Panc1 (cell line): ENCODE measurements around the gene EXOC6B.

Source experiments
- CTCF ChIP-seq: fragments of 450-650 bp; IDR thresholded peaks from 2 replicates; pipeline ENCODE4 v1.5.1; 2017; ENCODE audit warnings: mild to moderate bottlenecking
- POLR2AphosphoS5 ChIP-seq: IDR thresholded peaks from 2 replicates; pipeline ENCODE4 v1.6.1; 2012; ENCODE audit warnings: mild to moderate bottlenecking, low read depth, low read length, moderate library complexity
- REST ChIP-seq, 2 experiments: IDR thresholded peaks; 2 replicates each; pipeline ENCODE4 v1.6.1; 2011 to 2012; ENCODE audit warnings: low read depth in 2 of 2, control low read depth in 1 of 2, low read length in 1 of 2, mild to moderate bottlenecking in 1 of 2, moderate library complexity in 1 of 2; ENCODE audit not compliant: insufficient read depth in 1 of 2
- SIN3A ChIP-seq: IDR thresholded peaks from 2 replicates; pipeline ENCODE4 v1.6.1; 2012; ENCODE audit warnings: low read depth, mild to moderate bottlenecking, low read length, moderate library complexity, borderline replicate concordance; ENCODE audit not compliant: insufficient read depth
- TCF7L2 ChIP-seq: IDR thresholded peaks from 2 replicates; pipeline ENCODE4 v1.6.1; 2011; ENCODE audit warnings: mild to moderate bottlenecking, low read depth, low read length, inconsistent platforms

- TF ChIP-seq CTCF (no peak), POLR2AphosphoS5 (no peak), TCF7L2 (no peak), REST (IDR thresholded peaks at IDR 0.05; ENCODE audit: insufficient read depth in 1 of 2, low read depth in 2 of 2, low read length in 1 of 2) (no peak), SIN3A (no peak)
These were observed 570.3 kb downstream of the EXOC6B start for GRCh38 chr2:72255540-72255939.
